HS-5 (cell line): Measurements from ENCODE around the gene RENBP.
"Not testable (repeated sequence)": the region's sequence is repeated elsewhere in the genome, so short reads cannot be mapped to it uniquely, and the experiment has no call there.

Experiments
- DNase-seq: peaks from one replicate; pipeline ENCODE4 v3.0.0-alpha.2; 2012; ENCODE audit warnings: low read depth

The RENBP gene

DNA sequence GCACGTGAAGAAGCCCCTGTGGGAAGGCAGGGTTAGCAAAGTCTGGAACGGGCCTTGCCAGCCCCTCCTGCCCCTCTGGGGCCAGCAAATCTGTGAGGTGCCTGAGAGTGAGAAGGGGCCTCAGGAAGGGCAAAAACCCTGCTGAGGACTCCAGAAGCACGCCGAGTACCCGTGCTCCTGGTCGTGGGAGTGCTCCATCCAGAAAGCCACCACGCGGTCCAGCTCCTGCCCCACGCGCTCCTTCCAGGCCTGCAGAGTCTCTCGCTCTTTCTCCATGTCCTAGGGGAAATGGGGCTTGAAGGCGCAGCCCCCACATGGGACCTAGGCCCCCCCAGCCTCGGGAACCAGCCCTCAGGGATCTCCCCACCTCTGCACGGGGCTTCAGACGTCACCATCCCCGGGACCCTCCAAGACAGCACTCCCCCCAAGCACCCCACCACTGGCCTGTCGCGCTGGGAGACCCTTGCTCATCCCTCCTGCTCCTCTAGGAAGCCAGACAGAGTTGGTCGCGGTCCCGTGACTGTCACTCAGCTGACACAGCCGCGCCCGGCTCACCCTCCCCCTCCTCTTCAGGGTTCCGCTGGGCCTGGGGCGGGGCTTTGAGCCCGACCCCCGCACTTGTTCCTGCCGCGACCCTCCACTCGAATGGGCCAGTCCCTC is at the start of gene RENBP:
Gene RENBP, minus strand, starts transcription at position 504 of the 660 bp plus-strand sequence. Its CDS starts 33 bp downstream, at position 471.
- no peak for DNase-seq

DNA sequence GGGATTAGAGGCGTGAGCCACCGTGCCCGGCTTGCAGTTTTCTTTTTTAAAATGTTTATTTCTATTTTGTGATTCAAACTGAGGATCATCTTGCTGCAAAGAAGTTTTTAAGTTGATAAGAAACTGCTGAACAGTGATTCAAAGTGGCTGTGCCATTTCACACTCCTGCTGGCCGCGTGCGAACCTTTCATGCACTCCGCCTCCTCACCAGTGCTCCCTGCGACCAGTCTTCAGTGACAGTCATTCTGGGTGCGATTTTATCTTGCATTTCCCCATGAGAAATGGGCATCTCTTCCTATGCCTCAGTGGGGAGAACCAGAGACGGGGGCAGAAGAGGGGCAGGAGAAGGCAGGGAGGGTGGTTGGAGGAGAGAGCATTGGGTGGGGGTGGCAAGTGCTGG is 49.5 kb upstream of the RENBP start:
- DNase-seq: no peak

DNA sequence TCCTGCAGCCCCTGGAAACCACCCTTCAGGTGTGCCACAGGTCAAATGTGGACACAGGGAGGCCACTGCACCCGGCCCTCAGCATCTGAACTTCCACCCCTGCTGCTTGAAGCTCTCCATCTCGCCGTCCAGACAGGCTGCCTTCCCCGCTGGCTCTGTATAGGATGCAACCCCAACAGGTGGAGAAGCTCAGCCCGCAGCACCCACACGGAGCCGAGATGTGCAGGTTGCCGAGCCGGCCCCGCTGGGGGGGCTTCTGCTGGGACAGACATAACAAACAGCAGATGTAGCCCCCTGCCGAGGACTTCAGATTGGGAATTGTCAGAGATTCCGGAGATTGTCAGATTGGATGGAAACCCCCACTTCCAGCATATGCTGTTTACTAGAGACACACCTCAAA is 48.6 kb upstream of the RENBP start:
- DNase-seq: no peak

DNA sequence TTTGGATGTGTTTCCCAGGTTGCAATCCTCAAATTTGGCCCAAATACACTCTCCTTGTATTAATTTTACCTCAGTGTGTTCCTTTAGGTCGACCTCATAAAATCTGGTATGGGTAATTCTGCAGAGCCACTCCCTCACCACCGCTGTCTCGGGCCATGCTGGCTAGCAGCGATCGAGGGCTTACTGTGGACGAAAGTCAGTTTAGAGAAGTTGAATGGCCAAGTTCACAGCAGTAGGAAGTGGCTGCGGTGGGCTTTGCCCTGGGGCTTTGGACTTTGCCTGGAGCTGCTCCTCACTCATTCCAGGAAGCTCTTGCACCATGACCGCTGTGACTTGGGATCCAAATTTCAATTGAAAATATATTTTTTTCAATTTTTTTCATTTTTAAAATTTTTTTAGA is 47.7 kb upstream of the RENBP start:
- DNase-seq: no peak

DNA sequence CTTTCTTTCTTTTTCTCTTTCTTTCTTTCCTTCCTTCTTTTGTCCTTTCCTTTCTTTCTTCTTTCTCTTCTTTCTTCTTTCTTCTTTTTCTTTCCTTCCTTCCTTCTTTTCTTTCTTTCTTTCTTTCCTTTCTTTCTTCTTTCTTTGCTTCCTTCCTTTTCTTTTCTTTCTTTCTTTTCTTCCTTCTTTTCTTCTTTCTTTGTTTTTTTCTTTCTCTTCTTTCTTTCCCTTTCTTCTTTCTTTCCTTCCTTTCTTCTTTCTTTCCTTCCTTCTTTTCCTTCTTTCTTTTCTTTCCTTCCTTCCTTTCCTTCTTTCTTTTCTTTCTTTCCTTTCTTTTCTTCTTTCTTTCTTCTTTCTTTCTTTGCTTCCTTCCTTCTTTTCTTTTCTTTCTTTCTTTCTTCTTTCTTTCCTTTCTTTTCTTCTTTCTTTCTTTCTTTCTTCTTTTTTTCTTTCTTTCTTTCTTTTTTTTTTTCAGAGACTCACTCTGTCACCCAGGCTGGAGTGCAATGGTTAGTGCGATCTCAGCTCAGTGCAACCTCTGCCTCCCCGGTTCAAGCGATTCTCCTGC is 46.7 kb upstream of the RENBP start:
- no peak for DNase-seq

DNA sequence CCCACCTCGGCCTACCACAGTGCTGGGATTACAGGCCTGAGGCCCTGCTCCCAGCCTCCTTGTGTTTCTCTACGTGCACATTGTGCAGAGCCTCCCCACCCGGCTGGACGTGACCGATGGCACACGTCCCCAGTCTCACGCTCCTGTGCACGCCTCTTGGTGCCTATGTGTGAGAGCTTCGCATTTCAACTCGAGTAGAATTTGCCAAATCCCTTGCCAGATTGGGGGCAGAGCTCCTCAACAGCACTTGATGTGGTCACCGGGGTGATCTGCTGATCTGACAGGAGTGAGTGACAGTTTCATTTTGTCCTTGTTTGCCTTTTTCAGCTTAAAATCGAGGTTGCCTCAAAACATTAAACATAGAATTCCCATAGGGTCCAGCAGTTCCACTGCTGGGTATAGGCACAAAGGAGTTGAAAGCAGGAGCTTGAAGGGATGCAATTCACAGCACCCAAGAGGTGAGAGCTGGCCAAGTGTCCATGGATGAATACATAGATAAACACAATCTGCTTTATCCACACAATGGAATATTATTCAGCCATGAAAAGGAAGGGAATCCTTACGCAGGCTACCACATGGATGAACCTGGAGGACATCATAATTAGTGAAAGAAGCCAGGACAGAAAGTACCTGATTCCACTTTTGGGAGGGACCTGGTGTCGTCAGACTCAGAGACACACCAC is 45.7 kb upstream of the RENBP start:
- no peak for DNase-seq

DNA sequence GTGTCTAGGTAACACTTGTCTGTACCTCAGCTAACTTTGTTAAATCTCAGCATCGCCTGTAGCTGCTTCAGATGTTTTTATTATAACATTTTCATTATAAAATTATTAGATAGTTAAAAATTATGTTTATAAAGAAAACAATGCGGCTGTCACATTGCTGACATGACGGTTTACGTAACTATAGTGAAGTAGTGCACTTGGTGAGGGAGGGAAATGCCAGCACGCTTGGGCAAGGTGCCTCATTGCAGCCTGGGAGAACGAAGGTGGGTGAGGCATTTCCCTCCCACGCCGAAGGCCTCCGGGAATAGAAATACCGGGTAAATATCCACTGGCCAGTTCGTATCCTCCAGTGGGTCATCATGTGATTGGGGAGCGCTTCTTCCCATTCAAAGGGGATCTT is 44.0 kb upstream of the RENBP start:
- no peak for DNase-seq

DNA sequence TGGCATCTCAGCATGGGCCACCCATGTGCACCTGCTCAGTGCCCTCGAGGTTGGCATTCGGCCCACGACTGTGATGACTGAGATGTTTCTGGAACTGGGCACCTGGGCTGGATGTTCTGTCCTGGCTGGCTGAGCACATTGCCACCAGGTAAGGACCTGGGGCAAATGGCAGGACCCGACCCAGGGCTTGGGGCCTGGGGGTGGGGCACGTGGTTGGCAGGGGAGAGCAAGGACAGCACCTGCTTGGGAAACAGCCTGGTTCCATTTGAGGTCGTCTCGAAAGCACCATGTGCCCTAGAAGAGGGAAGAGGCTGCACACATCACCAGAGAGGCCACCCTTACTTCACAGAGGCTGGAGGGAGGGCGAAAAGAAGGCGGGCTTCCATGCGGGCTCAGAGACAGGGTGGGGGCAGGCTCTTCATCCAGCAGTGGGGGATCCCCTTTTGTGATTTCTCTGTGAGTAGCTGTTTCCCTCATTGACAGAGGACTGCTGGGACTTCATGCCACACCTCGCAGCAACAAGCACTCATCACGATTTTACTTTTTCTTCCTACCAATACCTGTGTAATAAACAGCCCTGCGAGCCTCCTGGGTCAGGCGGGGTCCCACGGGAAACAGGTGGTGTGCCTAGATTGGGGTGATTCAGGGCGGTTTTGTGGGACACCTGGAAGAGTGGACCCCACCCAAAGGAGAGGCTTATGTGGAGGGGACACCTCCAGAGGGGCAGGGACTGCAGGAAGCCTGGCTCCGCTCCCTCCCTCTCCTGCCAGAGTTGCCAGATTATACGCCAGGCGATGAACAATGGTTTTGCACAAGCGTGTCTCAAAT is 40.1 kb upstream of the RENBP start:
- no peak for DNase-seq

DNA sequence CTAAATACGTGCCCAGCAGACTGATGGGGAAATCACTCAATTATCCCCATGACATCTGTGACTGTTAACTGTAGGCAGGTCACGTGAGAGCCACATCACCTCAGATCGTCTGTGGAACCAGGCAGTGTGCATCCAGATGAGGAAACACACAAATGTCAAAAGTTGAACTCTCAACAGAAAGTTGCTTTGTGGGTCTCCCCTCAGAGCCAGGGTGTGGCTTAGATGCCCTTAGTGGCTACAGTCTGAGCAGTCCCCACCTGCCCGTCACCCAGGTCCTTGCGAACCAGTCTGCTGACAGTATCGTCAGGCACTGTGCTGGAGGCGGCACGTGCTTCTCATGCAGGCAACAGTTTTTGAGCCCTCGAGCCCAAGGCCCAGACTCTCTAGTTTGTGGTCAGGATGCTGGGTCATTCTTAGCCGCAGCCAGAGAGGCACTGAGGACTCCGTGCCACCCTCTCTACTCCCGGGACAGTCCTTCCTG is 38.9 kb upstream of the RENBP start:
- no peak for DNase-seq

DNA sequence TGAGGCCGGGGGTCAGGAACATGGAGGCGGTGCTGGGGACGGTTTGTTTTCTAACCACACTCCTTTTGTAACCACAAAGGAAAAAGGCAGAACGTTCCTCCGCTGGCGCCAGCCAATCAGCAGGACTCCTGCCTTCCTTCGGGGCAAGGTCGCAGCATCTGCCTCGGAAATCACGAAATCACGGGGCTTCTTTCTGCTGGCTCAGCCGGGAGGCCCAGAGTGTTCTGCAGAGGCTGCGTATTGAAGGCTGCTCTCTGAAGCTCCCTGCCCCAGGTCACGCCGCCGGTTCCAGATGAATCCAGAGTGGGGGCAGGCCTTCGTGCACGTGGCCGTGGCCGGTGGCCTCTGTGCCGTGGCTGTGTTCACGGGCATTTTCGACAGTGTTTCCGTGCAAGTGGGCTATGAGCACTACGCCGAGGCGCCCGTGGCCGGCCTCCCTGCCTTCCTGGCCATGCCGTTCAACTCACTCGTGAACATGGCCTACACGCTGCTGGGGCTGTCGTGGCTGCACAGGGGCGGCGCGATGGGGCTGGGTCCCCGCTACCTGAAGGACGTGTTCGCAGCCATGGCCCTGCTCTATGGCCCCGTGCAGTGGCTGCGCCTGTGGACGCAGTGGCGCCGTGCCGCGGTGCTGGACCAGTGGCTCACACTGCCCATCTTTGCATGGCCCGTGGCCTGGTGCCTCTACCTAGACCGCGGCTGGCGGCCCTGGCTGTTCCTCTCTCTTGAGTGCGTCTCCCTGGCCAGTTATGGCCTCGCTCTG is 37.5 kb upstream of the RENBP start:
- DNase-seq: no peak

DNA sequence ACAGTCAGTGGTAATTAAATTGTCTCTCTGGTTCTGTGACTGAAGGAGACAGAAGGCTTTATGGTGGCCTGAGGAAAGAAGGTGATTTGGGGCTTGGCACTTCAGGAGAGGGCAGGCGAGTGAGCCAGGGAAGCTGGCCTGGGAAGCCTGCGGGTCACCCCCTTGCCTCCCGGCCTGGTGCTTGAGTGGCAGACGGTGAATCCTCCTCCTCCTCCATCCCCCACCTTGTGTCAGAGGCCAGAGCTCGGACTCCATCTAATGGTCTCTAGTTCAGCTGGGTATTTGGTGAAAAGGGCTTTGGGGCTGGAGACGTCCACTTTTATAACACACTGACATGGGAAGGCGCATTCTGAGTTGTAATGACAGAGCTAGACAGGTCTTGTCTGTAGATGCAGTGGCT is 36.8 kb upstream of the RENBP start:
- no peak for DNase-seq

DNA sequence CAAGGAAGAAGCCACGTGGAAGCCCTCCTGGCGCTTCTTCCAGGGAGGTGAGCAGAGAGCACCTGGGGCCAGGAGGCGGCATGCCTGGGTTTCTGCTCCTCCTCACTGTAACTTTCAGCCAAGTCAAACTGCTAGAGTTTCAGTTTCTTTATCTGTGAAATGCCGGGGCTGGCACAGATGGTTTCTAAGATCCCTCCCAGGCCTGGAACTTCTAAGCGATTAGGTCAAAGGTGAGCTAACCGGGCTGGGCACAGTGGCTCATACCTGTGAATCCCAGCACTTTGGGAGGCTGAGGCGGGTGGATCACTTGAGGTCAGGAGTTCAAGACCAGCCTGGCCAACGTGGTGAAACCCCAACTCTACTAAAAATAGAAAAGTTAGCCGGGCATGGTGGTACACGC is 36.0 kb upstream of the RENBP start:
- DNase-seq: not testable (repeated sequence)

DNA sequence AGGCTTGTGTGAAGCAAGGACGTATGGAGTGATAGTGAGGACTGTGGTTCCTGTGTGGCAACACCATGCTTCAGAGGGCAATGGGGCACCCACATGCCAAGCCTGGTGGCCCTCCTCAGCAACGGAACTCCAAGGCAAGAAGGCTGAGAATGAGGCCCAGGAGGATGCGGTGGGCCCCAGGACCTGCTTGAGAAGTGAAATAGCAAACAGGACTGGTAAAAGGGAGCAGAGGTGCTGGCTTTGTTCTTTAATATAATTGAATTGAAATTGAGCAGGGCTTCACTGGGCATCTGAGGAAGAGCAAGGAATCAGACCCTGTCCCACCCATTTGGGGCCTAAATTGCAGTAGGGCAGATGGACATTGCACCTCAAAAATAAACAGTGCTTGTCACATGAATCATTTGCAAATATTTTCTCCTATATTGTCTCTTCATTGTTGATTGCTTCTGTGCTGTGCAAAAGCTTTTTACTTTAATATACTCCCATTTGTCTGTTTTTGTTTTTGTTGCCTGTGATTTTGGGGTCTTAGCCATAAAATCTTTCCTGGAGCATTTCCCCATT is 30.4 kb upstream of the RENBP start:
- no peak for DNase-seq

DNA sequence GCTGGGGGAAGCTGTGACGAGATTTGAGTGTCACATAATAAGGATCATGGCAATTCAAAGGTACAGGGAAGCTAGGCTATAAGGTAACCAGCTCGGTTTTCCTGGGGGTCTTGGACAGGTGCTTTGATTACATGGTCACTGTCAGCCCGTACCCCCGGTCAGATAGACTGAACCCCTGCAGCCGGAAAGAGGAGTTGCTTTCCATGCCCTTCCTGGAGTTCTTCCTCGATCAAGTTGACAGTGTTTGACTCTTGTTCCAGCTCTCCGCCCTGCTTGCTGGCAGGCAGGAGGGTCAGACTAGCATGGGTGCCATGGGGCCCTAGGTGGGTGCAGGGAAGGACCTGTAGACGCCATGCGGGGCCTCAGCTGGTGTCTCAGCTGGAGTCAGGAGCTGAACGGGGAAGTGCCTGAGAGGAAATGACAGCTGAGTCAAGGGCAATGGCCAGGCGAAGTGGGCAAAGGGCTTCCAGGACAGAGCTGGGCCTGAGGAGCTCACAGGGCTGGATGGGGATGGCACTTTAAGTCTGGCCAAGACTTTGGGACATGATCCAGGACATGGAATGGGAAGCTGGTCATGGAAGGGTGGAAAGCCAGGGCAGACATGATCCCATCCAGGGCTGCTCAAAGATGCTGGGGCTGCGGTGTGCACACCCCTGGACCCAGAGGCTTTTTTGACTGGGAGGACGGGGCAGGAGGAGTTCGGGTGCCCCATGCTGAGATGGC is 29.7 kb upstream of the RENBP start:
- DNase-seq: no peak

DNA sequence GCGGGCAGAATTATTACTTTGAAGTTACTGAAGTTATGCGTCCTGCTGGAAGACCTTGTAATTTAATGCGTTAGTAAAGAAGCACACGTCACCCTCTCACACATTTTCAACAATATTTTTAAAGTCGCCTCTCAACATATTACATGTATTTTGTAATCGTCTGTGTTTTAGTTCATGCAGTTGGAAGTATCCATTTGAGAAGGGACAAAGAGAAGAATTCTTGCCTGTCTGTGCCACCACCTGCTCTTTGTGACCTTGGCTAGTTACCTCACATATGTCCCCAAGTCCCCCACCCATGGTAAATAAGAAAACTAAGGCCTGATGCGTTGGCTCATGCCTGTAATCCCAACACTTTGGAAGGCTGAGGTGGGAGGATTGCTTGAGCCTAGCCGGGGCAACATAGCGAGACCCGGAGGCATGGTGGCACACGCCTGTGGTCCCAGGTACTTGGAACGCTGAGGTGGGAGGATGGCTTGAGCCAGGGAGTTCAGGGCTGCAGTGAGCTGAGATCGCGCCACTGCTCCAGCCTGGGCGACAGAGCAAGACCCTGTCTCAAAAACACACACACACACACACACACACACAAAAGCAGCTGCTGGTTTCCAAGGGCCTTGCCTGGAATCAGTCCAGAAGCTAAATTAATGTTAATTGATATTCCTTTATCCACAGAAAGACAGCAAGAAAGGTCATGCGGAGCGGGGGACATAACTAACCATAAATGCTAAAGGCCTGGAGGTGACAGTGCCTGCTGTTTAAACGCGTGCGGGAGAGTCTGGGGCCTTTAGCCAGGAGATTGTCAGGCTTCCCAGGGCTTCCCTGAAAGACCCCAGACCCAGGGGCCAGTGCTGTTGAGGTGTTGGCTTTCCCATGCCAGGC is 28.9 kb upstream of the RENBP start:
- DNase-seq: no peak

DNA sequence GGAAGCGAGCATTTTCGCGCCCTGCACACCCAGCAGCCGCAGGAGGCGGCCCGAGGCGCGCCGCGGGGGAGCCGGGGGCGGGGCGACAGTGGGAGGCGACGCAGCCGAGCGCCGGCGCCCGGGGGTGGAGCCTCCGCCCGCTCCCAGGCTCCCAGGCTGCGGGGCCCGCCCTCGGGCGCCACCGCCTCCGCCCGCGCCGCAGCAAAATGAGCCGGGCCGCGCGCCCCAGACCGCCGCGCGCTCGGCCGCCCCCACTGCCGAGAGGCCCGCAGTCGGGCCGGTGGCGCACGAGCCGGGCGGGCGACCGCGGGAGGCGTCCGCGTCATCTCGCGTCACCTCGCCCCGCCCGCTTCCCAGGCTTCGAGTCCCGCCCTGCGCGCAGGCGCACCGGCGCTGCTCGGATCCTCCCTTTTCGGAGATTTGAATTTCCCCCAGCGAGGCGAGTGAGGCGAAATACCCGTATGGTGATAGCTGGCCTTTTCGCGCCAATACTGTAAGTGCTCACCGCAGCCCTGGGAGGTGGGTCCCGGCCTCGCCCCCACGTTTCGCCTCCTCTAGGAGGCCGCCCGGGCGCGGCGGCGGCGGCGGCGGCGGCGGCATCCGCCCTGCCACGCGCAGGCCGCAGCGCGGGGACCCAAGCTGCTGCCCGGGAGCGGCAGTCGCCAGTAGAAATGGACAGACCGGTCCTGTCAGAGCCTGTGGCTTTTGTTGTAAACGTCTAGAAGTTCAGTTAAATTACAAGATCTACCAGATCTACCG is 28.1 kb upstream of the RENBP start, which contains the start of gene TMEM187:
Gene TMEM187, plus strand, starts transcription at position 387 of the 759 bp plus-strand sequence. CDS start 9,309 bp downstream, outside the sequence.
- DNase-seq: peak; percentile 59

DNA sequence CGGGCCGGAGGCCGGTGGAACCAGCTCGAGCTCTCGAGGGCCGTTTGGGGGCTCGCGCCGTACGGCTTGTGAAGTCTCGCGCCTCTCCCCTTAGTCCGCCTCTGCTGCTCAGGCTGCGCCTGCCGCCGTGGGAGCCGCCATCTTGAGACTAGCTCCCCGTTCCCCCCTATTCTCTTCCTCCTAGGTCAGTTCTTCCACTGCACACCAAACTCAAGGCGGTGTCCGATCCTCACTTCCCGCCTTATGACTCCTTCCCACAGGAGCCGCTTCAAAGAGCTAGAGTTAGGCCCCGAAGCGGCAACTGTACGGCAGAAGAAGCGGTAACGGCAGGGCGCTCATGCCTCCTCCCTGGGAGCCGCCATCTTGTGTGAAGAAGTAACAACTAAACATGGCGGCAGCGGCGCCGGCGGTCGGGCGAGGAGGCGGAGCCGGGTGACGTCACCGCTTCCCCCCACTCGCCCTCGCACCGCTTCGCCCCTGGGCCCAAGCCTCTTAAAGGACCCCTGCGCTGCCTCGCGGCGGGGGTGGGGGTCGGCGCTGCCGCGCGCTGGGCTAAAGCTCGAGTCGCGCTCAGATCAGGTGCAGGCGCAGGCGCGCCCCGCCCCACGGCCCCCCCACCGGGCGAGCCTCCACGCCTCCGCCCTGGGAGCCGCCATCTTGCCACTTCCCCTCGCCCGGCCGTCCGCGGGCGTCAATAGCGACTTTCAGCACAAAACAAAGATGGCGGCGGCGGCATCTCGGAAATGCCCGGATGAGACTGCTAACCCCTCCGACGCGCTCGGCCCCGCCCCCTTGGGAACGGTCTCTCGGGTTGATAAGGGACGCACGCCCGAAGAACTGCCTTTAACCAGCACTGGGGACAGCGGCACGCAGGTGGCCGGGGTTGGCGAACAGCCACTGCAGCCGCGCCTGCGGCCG is 27.3 kb upstream of the RENBP start, which contains the start of gene HCFC1:
Gene HCFC1, minus strand, starts transcription at position 369 of the 918 bp plus-strand sequence. CDS start 978 bp downstream, outside the sequence.
- DNase-seq: peak; percentile 53

DNA sequence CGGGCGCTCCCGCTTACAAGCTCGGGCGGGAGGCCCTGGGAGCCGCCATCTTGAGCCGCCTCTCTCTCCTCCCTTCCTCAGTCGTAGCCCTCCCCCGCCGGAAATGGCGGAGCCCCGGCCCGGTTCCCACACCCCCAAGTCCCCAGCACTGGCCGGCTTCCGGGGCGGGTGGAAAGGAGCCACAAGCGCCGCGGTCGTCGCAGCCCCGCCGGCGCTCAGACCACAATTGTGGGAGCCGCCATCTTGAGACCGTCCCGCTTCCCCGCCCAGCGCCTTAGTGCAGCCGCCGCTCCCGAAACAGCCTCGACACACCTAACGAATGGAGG is 26.6 kb upstream of the RENBP start:
- DNase-seq: peak; percentile 44
